Hepatic stellate cell (primary cell): Measurements from ENCODE around the gene ITGB1.
"Not testable (repeated sequence)": the region's sequence is repeated elsewhere in the genome, so short reads cannot be mapped to it uniquely, and the experiment has no call there.

Experiments used
- DNase-seq: peaks from one replicate; pipeline ENCODE4 v3.0.0; 2011; ENCODE audit warnings: low spot score

ITGB1 gene

DNA sequence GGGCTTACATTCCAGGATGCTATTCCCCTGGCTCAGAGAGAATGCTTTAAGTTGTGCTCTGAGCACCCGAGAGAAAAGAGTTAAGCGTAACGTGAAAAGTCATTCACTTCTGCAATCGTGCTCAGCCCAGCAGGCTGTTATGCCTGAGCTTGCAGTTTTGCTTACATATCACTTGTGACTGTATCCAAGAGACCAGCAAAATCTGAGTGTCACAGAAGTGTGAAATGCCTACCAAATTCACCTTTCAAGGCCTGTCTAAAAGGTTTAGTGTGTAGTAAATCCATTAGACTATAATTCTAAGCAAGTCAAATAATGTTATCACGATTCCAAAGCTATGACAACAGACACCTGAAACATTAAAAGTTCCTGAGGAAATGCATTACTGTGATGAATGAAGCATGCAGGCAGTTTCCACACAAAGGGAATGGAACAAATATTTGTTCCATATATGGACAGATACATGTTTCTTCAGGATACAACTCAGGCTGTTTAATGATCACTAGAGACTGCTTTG, 20.1 kb downstream of the ITGB1 start:
- DNase-seq = no peak

DNA sequence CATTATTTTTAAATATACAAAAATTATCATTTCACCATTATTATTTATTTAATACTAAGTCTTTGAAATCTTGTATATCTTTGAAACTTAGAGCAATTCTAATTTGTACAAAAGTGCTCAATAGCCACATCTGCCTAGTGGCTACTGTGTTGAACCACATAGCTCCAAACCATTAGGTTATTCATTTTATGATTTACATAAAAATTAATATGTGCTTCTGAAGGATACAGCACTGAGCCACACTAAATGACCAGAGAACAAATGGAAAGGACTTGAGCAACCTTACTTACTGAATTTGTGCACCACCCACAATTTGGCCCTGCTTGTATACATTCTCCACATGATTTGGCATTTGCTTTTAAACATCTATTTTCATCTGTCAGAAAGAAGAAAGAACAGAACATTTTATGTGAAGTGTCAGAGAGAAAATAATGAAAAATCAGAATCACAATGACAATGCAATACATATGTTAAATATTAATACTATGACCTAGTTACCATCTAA, 25.8 kb downstream of the ITGB1 start:
- DNase-seq = no peak

DNA sequence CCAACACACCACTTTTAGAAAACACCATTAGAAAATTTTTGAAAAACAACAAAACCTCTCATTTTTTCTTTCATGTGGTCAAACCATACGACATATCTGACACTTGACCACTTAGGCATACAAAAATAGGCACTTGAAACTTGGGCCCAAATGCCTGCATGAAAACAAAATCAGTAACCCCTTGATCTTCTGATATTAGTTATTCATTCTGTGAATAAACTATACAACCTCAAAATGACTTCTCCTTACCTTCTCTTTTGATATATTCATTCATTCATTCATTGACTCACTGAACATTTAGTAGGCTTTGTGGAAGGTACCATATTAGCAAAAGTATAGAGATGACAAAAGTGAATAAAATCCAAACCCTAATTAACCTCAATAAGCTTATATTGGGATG, 26.4 kb downstream of the ITGB1 start:
- no peak for DNase-seq

DNA sequence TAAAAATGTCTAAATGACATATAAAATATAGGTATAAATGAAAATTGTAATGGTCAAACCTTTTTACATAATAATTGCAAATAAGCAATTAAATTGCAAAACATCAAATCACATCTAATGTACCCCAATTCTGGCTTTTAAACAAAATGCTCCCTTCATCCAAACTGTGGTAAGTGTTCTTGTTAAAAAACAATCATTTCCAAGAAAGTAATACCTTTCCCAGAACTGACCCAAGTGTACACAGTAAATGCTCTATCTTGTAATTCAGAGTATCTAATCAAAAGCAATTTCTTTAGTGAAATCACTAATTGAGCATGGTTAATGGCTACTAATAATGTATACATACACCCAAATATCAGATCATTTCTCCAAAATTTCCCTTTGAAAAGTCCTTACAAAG, 28.0 kb downstream of the ITGB1 start:
- no peak for DNase-seq

DNA sequence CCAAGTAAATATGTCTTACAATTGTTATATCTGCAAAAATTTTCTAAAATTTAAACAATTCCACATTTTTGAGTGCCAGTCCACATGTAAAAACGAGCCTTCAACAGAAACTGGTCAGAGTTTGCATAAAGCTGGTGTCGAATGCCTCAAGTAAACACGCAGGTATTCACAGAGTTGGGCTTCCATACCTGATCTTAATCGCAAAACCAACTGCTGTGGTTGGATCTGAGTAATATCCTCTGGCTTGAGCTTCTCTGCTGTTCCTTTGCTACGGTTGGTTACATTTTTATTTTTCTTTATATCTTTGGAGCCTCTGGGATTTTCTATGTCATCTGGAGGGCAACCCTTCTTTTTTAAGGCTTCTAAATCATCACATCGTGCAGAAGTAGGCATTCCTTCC, 28.4 kb downstream of the ITGB1 start:
- no peak for DNase-seq

DNA sequence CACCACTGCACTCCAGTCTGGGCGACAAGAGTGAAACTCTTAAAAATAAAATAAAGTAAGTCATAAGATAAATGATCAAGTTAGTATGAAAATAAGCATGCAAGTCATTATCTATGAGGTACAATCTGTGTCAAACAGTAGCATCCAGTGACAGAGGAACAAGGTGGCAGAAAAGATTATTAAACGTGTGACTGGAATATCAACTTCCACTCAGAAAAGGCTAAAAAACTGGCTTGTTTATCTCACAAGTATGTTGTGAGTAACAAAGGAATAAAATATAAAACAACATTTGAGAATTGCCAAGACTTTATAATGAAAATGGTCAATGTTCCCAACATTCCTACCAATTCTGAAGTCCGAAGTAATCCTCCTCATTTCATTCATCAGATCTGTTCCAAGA, 30.3 kb downstream of the ITGB1 start:
- DNase-seq = no peak

DNA sequence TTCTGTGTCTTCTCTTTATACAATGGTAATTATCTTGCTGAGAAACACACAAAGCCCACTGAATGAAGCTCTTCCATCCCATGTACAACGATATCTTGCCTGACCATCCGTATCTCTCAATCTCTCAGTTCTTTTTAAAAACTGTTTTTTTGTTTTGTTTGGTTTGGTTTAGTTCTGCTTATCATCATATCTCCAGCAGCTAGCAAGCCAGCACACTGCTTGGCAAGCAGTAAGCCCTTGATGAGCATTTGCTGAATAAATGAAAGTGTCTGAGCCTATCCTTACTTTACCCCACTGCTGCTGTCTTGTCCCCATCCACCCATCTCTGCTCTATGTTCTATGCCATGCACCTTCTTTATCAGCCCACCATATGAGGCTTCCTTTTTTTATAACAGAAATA, 34.2 kb downstream of the ITGB1 start:
- no peak for DNase-seq

DNA sequence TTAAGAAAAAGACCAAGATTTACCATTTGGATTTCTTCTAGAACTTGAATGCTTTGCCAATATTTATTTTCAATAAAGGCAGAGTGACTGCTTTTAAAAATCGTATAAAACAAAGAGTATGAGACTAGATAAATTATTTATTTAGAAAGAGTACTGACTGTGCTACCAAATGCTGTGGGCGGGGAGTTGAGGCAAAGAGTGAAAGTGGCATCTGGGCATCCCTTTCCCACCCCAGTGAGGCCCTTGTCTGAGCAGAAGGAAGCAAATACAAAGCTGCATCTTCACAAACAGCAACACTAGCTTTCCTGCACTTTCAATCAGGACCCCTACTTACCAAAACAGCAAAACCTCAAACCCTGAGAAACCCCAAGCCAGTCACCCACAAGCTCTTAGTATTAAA, 34.9 kb downstream of the ITGB1 start:
- DNase-seq = no peak

DNA sequence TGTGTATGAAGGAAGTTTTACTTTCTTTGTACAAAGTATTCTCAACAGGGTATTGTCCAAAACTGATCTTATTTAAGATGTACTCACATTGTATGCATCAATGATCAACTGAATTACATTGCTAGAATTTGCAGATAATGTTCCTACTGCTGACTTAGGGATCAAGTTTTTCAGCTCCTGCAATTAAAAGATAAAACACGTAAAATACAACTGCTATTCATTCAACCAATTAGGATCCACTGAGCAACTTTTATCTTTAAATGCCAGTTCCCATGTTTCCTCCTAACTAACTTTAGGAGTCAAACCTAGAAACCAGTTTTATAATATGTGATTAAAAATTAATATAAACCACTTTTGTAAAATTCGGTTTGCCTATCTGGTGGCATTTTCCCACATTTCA, 35.9 kb downstream of the ITGB1 start:
- no peak for DNase-seq

DNA sequence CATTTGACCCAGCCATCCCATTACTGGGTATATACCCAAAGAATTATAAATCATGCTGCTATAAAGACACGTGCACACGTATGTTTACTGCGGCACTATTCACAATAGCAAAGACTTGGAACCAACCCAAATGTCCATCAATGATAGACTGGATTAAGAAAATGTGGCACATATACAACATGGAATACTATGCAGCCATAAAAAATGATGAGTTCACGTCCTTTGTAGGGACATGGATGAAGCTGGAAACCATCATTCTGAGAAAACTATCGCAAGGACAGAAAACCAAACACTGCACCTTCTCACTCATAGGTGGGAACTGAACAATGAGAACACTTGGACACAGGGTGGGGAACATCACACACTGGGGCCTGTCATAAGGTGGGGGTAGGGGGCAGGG, 40.2 kb downstream of the ITGB1 start:
- not testable (repeated sequence) for DNase-seq

DNA sequence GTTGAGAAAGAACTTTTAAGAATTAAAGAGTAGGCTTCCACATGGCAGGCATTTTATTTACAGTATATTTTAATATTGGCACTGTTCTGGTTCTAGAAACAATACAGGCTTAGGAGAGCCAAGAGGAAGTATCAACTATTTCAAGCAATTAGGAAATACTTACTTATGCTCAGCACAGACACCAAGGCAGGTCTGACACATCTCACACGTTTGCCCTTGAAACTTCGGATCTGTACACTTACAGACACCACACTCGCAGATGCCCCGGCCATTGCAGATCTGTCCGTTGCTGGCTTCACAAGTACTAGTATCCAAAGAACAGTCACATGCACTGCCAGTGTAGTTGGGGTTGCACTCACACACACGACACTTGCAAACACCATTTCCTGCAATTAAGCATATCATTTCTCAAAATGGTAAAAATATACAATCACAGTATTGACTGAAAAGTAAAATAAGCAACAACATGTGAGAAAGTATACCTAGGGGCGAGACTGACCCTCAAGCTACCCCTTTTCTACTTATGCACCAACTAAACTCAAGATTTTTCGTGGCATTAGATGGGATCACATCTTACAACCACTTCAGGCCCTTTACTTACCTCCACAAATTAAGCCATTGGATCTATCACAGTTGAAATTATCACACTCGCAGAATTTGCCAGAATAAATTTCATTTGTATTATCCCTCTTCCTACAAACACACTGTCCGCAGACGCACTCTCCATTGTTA, 46.6 kb downstream of the ITGB1 start:
- DNase-seq = no peak

DNA sequence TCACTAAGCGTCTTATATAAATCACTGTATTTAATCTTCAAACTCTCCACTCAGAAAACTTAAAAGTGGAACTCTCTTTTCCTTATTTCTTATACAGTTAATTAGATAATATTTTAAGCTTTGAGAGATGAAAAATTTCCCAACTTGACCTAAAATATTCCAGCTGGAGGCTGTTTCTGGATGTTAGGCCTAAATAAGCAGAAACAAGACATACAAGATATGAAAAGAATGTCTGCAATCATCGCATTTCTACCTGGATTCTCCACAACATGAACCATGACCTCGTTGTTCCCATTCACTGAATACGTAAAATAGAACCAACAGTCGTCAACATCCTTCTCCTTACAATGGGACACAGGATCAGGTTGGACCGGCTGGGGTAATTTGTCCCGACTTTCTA, 48.1 kb downstream of the ITGB1 start:
- not testable (repeated sequence) for DNase-seq

DNA sequence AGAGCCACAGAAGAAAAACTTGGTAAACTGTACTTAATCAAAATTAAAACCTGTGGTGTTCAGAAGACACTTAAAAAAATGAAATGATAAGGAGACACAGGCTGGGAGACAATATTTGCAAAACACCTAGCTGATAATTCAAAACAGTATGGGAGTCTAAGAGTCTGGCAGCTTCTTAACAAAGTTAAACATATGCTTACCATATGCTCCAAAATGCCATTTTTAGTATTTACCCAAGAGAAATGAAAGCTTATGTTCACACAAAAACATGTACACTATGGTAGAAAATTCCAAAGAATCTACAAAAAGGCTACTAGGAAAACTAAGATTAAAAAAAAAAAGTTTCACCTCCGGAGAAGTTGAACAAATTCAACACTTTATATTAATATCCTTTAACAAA, 48.6 kb downstream of the ITGB1 start:
- DNase-seq = no peak

DNA sequence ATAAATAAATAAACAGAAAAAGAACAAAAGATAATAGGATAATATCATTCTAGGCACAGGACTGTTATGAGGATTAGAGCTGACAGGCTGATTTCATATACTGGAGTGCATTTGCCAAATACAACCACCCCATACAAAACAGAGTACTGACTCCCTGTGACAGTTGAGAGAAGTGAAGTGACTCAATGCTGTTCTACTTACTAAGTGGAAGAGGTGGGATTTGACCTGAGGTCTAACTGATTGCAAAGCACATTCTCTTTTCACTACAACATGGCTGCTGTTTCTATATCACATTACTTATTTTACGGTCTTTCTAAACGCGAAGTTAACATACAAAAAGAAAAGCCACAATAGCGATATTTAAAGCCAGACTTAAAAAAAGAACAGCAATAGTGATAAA, 51.4 kb downstream of the ITGB1 start:
- DNase-seq = no peak

DNA sequence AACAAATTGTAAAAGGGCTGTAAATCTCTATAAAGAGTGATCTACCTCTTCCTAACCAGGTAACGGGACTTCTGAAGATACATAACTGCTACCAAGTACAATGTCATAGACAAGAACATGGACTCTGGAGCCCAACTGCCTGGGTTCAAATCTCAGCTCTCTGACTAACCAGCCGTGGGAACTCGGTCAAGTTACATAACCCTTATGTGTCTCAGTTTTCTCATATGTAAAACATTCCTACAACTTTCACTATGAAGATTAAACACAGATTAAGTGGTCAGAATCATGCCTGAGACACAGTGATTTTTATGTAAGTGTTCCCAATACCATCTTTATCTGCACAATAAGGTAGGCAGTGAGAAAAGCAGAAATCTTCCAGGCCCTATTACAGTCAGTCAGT, 52.6 kb downstream of the ITGB1 start:
- no peak for DNase-seq

DNA sequence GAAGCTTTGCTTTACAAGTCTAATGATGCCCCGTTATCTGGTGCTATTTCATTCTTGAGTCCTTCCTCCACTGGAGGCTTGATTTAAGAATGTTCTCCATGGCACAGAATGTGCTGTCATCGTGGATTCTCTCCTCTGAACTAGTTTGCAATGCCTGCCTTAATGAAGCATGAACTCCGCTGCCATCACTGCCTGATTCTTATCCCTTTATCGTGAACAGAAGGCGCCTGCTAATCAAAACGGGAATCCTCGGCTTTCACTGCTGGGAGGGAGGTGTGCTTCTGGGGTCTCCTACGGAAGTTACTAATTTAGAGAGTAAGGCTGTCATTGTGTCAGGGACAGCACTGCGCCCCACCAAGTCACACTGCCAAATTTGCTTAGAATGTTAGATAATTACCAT, 56.2 kb downstream of the ITGB1 start:
- DNase-seq = no peak

DNA sequence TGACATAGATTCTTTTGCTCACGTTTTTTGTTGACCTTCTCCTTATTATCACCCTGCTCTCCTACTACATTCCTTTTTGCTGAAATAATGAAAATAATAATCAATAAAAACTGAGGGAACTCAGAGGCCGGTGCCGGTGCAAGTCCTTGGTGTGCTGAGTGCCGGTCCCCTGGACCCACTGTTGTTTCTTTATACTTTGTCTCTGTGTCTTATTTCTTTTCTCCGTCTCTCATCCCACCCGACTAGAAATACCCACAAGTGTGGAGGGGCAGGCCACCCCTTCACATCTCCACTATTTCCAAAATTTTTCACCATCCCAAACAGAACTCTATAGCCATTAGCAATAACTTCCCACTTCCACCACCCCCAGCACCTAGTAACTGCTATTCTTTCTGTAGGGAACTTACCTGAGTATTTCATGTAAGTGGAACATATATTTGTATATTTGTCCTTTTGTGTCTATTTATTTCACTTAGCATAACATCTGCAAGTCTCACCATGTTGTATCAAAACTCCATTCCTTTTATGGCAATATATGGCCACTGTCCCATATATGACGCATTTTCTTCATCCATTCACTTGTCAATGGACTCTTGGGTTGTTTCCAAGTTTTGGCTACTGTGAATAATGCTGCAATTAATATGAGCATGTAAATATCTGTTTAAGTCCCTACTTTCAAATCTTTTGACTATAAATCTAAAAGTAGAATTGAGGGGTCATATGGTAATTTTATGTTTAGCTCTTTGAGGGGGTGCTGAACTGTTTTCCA, 62.6 kb downstream of the ITGB1 start:
- DNase-seq = not testable (repeated sequence)

DNA sequence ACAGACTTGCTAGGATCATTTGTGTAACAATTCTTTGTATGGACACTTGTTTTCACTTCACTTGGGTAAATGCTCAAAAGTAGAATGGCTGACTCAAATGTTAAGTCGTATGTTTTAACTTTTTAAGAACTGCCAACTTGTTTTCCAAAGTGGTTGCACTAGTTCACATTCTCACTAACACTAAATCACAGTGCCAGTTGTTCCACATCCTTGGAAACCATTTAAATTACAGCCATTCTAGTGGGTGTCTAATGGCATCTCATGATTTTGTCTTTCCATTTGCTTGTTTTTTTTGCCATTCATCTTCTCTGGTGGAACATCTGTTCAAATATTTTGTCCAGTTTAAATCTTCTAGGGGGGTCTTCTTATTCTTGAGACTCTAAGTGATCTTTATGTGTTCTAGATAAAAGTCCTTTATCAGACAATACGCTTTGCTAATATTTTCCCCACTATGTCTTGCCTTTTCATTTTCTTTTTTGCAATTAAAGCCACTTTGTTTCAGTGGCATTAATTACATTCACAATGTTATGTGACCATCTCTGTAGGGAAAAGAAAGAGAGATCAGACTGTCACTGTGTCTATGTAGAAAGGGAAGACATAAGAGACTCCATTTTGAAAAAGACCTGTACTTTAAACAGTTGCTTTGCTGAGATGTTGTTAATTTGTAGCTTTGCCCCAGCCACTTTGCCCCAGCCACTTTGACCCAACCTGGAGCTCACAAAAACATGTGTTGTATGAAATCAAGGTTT, 63.9 kb downstream of the ITGB1 start:
- DNase-seq = no peak

DNA sequence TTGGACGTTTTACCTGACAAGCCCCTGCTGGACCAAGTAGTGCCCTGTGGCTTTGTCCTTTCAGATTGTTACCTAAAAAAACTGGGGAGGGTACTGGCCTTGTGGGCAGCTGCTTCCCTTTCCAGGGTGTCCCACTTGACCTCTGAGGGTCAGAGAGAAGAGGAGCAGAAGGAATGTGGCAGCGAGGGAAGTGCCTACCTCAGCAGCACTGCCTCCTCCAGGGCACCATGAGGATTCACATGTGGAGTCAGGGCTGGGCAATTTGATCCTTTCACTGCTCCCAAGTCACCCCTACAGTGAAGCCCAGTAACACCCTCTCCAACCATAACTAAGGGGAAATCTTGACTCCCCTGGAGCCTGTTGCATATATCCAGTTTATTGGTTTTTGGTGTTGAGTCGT, 64.6 kb downstream of the ITGB1 start:
- no peak for DNase-seq

DNA sequence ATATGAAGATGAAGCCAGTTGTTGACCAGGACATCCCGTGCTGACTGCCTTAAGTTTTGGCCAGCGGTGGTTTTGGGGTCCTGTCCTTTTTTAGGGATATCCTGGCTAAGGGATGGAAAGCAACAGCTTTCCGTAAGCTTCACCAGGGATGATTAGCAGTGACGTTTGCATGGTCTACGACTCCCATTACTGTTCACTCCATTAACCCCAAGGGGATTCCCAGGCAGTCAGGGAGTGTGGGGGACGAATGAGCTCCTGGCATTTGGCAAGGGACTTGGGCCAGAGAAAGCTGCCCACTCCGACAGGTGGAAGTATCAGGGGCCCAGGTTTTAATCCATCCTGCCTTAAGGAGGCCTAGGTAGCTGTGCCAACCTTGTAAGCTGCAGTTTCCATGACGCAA, 66.8 kb downstream of the ITGB1 start:
- no peak for DNase-seq

DNA sequence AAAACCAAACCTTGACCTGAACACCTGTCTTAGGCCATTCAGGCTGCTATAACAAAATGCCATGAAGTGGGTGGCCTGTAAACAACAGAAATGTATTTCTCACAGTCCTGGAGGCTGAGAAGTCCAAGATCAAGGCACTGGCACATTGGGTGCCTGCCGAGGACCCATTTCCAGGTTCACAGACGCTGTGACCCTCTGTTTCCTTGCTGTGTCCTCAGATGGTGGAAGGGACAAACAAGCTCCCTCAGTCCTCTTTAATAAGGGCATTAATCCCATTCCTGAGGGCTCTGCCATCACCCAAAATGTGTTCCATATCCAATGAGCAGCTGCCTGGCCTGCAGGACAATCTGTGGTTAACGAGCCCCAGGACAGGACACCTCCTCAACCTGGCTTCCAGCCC, 67.6 kb downstream of the ITGB1 start:
- DNase-seq = no peak

DNA sequence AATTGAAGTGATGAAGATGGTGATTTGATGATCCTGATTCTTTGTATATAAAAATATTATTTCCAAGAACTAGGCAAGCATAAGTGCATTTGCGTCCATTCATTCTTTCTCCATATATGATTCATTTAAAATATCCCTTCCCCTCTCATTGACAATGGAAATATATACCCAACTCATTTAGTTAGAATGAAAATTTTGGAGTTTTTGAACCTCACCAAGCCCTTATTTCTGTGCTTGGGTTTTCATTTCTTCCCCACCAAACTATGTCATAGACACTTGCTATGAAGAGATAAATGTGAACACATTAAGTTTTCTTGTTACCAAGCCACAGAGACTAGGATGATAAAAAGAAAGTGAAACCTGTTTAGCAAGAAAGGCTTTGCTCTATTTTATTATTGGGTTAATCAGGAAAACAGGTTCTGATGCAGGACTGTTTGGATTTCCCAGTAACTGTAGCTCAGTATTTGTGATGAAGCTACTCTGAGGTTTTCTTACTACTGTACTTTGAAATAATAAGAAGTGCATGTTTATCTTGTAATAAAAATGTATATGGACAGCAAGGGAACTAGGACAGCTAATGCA, 68.3 kb downstream of the ITGB1 start:
- no peak for DNase-seq
